Hematopoietic multipotent progenitor cell treated with erythropoietin and hydrocortisone succinate and interleukin-3 and kit ligand, for 15 days (in vitro differentiated cells): ENCODE results near the gene ATXN2L.
A peak's percentile ranks its signal among the peaks of the same experiment; 100 is the strongest.
"Not testable (repeated sequence)": the region's sequence is repeated elsewhere in the genome, so short reads cannot be mapped to it uniquely, and the experiment has no call there.

ENCODE experiments used
- DNase-seq: peaks from one replicate; pipeline ENCODE4 v3.0.0-alpha.2; 2015; ENCODE audit warnings: low spot score

The ATXN2L gene

GRCh38 chr16:28822520-28823290 lies at the start of gene ATXN2L:
Gene ATXN2L, plus strand, starts transcription at chr16:28822999. Its CDS starts 261 bp downstream, at chr16:28823260.
- peak; percentile 96 for DNase-seq

- DNase-seq: not testable (repeated sequence)
Measured at GRCh38 chr16:28781697-28782096, 41.1 kb upstream of the ATXN2L start.

- DNase-seq: not testable (repeated sequence)
Measured at GRCh38 chr16:28782357-28782756, 40.4 kb upstream of the ATXN2L start.

GRCh38 chr16:28802235-28803019 lies 20.4 kb upstream of the ATXN2L start:
- peak; percentile 77 for DNase-seq

GRCh38 chr16:28807445-28808120 lies 15.2 kb upstream of the ATXN2L start:
- DNase-seq: not testable (repeated sequence)

GRCh38 chr16:28820016-28820415 lies 2.8 kb upstream of the ATXN2L start:
- peak; percentile 82 for DNase-seq

GRCh38 chr16:28820546-28820945 lies 2.3 kb upstream of the ATXN2L start:
- not testable (repeated sequence) for DNase-seq

GRCh38 chr16:28821874-28822519 lies 802 bp upstream of the ATXN2L start:
- DNase-seq: peak; percentile 12

- no peak for DNase-seq
Measured at GRCh38 chr16:28823291-28823872, 583 bp downstream of the ATXN2L start.

- DNase-seq: peak; percentile 94
Measured at GRCh38 chr16:28823873-28824716, 1.3 kb downstream of the ATXN2L start.

- DNase-seq: no peak
Measured at GRCh38 chr16:28824717-28824973, 1.8 kb downstream of the ATXN2L start.

GRCh38 chr16:28826141-28826540 lies 3.3 kb downstream of the ATXN2L start:
- DNase-seq: no peak

- no peak for DNase-seq
Measured at GRCh38 chr16:28829747-28830146, 6.9 kb downstream of the ATXN2L start.

GRCh38 chr16:28830531-28830930 lies 7.7 kb downstream of the ATXN2L start:
- no peak for DNase-seq

GRCh38 chr16:28834349-28834748 lies 11.6 kb downstream of the ATXN2L start:
- no peak for DNase-seq

- no peak for DNase-seq
Measured at GRCh38 chr16:28834873-28835863, 12.4 kb downstream of the ATXN2L start.

- no peak for DNase-seq
Measured at GRCh38 chr16:28835864-28836760, 13.3 kb downstream of the ATXN2L start.

- DNase-seq: no peak
Measured at GRCh38 chr16:28836761-28837064, 13.9 kb downstream of the ATXN2L start.
